SK-N-MC (cell line): ENCODE results near the gene CDC34.

Source experiments
- EZH2 ChIP-seq: fragments of 200-600 bp; sonication (generic); IDR thresholded peaks from one replicate; pipeline ENCODE4 v1.6.1; 2017; ENCODE audit warnings: antibody characterized with exemption
- FOXP2 ChIP-seq: optimal IDR thresholded peaks from 2 replicates; pipeline ENCODE3; 2011; ENCODE audit warnings: mild to moderate bottlenecking, moderate library complexity; ENCODE audit not compliant: insufficient read depth; ENCODE audit errors: extremely low read length, control extremely low read depth
- POLR2AphosphoS5 ChIP-seq: IDR thresholded peaks from 2 replicates; pipeline ENCODE4 v1.6.1; 2012; ENCODE audit warnings: mild to moderate bottlenecking, low read depth, low read length, borderline replicate concordance

GRCh38 chr19:574658-575526, 43.3 kb downstream of the CDC34 start:
- TF ChIP-seq FOXP2 (no peak), EZH2 (no peak), POLR2AphosphoS5 (no peak)
